Stimulated activated CD4-positive, alpha-beta T cell treated with anti-CD3 and anti-CD28 coated beads, TNF-alpha, amount 100 ng/mL, for 4 hours (primary cell): ENCODE results near the gene GDPD3.

Experiments
- DNase-seq, 3 experiments: peaks; one replicate each; pipeline ENCODE4 v3.0.0-alpha.2; 2020; ENCODE audit warnings: low read depth in 3 of 3

The GDPD3 gene

DNA sequence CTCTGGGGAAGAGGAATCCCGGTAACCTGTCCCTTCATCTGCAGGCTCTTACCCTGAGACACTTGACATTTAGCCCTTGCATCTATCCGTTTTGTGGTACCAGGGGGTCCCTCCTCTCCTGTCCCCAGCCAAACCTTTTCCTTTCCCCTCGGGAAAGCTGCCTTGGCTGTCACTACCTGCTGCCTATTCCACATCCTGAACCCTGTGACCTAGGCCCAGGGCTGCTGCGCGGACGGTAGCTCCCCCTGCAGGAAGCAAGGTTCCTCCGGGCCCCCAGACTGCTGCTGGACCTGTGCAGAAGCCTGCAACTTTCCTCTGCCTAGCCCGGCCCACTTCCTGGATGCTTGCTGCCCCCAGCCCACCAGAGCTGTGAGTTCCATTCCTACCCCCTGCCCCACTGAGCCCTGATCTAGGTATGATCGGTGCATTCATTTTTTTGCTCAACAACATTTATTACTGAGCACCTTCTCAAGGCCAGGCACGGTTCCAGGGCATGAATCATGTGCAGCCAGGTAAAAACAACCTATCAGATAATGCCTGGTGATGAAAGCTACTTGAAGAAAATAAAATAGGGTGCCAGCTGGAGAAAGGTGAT lies 58.3 kb downstream of the GDPD3 start:
- DNase-seq = no peak
